HepG2 (cell line): ENCODE results near the gene OR8S1. TPM values are rescaled to one million over a fixed set of nuclear protein-coding genes. Genes with fewer than 3 reads are reported as not detected.

ENCODE experiments used
- ATAC-seq: fragments of 200-7000 bp; cut with Tn5 transposase; 3 replicates; pipeline ENCODE4 v1.9.1; 2020; ENCODE audit warnings: mild to moderate bottlenecking, moderate library complexity
- BruUV-seq: library from RNA; stranded (reverse); fragments of 400-500 nt; replicated peaks from 2 replicates; lab custom pipeline; 2021; lab: Mats Ljungman, UMichigan
- CTCF ChIA-PET: fragments of 300-600 bp; formaldehyde crosslinking; extraction: SDS; loops from one replicate; lab custom pipeline; 2021; ENCODE audit warnings: low total read pairs, inconsistent platforms, low intra/inter-chr PET ratio; lab: Yijun Ruan, JAX
- POLR2A ChIA-PET: fragments of 350-600 bp; sonication (Branson Sonifier 250); formaldehyde crosslinking; loops from one replicate; lab custom pipeline; 2020; ENCODE audit warnings: antibody characterized with exemption, inconsistent platforms; lab: Yijun Ruan, JAX
- DNase-seq: peaks from one replicate; pipeline ENCODE4 v3.0.0-alpha.2; 2015; ENCODE audit warnings: low spot score
- FAIRE-seq: peaks from 3 replicates; lab custom pipeline; 2011; peaks lifted over from hg19 to GRCh38; lab: Jason Lieb, UNC
- H2AFZ ChIP-seq: one replicate; pipeline ENCODE4 v1.6.1; 2011; ENCODE audit warnings: low read length, inconsistent platforms
- H3K27ac ChIP-seq: fragments of 300-600 bp; 3 replicates; pipeline ENCODE4 v1.8.0; 2011; ENCODE audit warnings: mixed run types, mild to moderate bottlenecking, mixed read lengths, low read length, inconsistent platforms; ENCODE audit not compliant: insufficient read depth; ENCODE audit errors: extremely low read length
- H3K27me3 ChIP-seq, 2 experiments: fragments of 200-600 bp in 1 of 2; 2 replicates in 1 of 2; 3 replicates in 1 of 2; pipeline versions ENCODE4 v1.6.0 to v1.8.0; 2011; ENCODE audit warnings: low read length in 2 of 2, mild to moderate bottlenecking in 2 of 2, moderate library complexity in 2 of 2, inconsistent platforms in 1 of 2; ENCODE audit not compliant: insufficient read depth in 2 of 2, control insufficient read depth in 1 of 2
- H3K36me3 ChIP-seq, 2 experiments: fragments of 200-600 bp in 1 of 2; replicated peaks in 1 of 2; 2 replicates in 1 of 2; 3 replicates in 1 of 2; pipeline versions ENCODE4 v1.5.1 to v1.8.0; 2011; ENCODE audit warnings: low read length in 2 of 2, inconsistent platforms in 1 of 2; ENCODE audit not compliant: insufficient read depth in 2 of 2, control insufficient read depth in 1 of 2
- H3K4me1 ChIP-seq: 2 replicates; pipeline ENCODE4 v1.5.1; 2012; ENCODE audit warnings: low read length, inconsistent platforms; ENCODE audit not compliant: insufficient read depth
- H3K4me2 ChIP-seq: 2 replicates; pipeline ENCODE4 v1.6.0; 2011; ENCODE audit warnings: low read depth, low read length, inconsistent platforms
- H3K4me3 ChIP-seq, 3 experiments: fragments of 200-600 bp in 1 of 3; sonication (generic), shearing (Covaris generic) in 1 of 3; replicated peaks in 1 of 3; 2 replicates each; pipeline ENCODE4 v1.5.1; 2011 to 2016; ENCODE audit warnings: low read length in 3 of 3, inconsistent platforms in 2 of 3, low read depth in 2 of 3, mild to moderate bottlenecking in 2 of 3, control low read depth in 1 of 3, mixed read lengths in 1 of 3; ENCODE audit not compliant: insufficient read depth in 1 of 3
- H3K79me2 ChIP-seq: one replicate; pipeline ENCODE4 v1.6.1; 2011; ENCODE audit warnings: low read length, inconsistent platforms; ENCODE audit not compliant: insufficient read depth
- H3K9ac ChIP-seq: 2 replicates; pipeline ENCODE4 v1.6.0; 2011; ENCODE audit warnings: mild to moderate bottlenecking, low read depth, low read length, inconsistent platforms; ENCODE audit not compliant: insufficient read depth
- H3K9me3 ChIP-seq: 2 replicates; pipeline ENCODE4 v1.5.1; 2012; ENCODE audit warnings: mild to moderate bottlenecking, low read length
- H4K20me1 ChIP-seq: 2 replicates; pipeline ENCODE4 v1.6.0; 2011; ENCODE audit warnings: inconsistent platforms, mild to moderate bottlenecking, low read length, moderate library complexity; ENCODE audit not compliant: insufficient read depth
- DPF2 ChIP-seq: sonication (generic); formaldehyde crosslinking; IDR thresholded peaks from 2 replicates; pipeline ENCODE4 v1.4.0; 2020; ENCODE audit warnings: mild to moderate bottlenecking, low read depth, missing genetic modification reagents, borderline replicate concordance
- FOXO1 ChIP-seq: sonication (generic); formaldehyde crosslinking; IDR thresholded peaks from 2 replicates; pipeline ENCODE4 v1.4.0; 2020; ENCODE audit warnings: missing genetic modification reagents
- GATA4 ChIP-seq: sonication (generic); IDR thresholded peaks from 2 replicates; pipeline ENCODE4 v1.6.1; 2016; ENCODE audit warnings: antibody characterized with exemption, low read depth, borderline replicate concordance
- HDAC1 ChIP-seq: sonication (generic); formaldehyde crosslinking; IDR thresholded peaks from 2 replicates; pipeline ENCODE4 v1.5.1; 2020; ENCODE audit warnings: mild to moderate bottlenecking, missing genetic modification reagents
- MLLT10 ChIP-seq: sonication (generic); formaldehyde crosslinking; IDR thresholded peaks from 2 replicates; pipeline ENCODE4 v1.4.0; 2020; ENCODE audit warnings: missing genetic modification reagents
- MXD4 ChIP-seq: IDR thresholded peaks from 2 replicates; pipeline ENCODE4 v1.6.1; 2016; ENCODE audit warnings: mild to moderate bottlenecking, missing biosample characterization, missing genetic modification reagents
- SIX1 ChIP-seq: sonication (generic); formaldehyde crosslinking; IDR thresholded peaks from 2 replicates; pipeline ENCODE4 v1.4.0; 2020; ENCODE audit warnings: missing genetic modification reagents, borderline replicate concordance
- SOX6 ChIP-seq, 2 experiments: fragments of 450-650 bp in 1 of 2; sonication (generic) in 1 of 2; formaldehyde crosslinking in 1 of 2; IDR thresholded peaks; 2 replicates each; pipeline versions ENCODE4 v1.4.0 to v1.6.1; 2017 to 2020; ENCODE audit warnings: antibody characterized with exemption in 1 of 2, mild to moderate bottlenecking in 1 of 2, missing genetic modification reagents in 1 of 2
- TFE3 ChIP-seq: IDR thresholded peaks from 2 replicates; pipeline ENCODE4 v1.6.1; 2016
- YY1 ChIP-seq: IDR thresholded peaks from 2 replicates; pipeline ENCODE4 v1.6.1; 2011; ENCODE audit warnings: low read length, low read depth, moderate library complexity, mild to moderate bottlenecking; ENCODE audit not compliant: insufficient read depth, insufficient replicate concordance
- ZNF468 ChIP-seq: sonication (generic); formaldehyde crosslinking; IDR thresholded peaks from 2 replicates; pipeline ENCODE4 v1.8.0; 2022; ENCODE audit warnings: mild to moderate bottlenecking, moderate library complexity, missing genetic modification reagents
- ZSCAN30 ChIP-seq: sonication (generic); formaldehyde crosslinking; IDR thresholded peaks from 2 replicates; pipeline ENCODE4 v1.5.0; 2020; ENCODE audit warnings: mild to moderate bottlenecking, missing genetic modification reagents
- WGBS: methylation state at CpG from one replicate; pipeline ENCODE4 v1.1.6; 2017; ENCODE audit warnings: low lambda C conversion rate; 5-methylcytosine and 5-hydroxymethylcytosine counted together
- in situ Hi-C: cut with HindIII; loops from 2 replicates; pipeline ENCODE4 v1.10.0; 2017; ENCODE audit warnings: low pct_unique_long_range_greater_than_20kb; ENCODE audit not compliant: extremely low pct_ligation_motif_present
- intact Hi-C: fragments of 100-400 bp; cut with micrococcal nuclease; formaldehyde crosslinking; loops from one replicate; pipeline ENCODE4 v1.10.0; 2022; ENCODE audit not compliant: unreplicated experiment
- polyA plus RNA-seq, 8 experiments: library from polyadenylated mRNA; depleted of rRNA in 3 of 8; stranded (reverse) in 7 of 8; unstranded in 1 of 8; fragments of >200 nt; fragmentation: Illumina TruSeq in 4 of 8; extraction: Trizol in 4 of 8; gene quantifications; 2 replicates each; pipeline versions ENCODE4 v1.2.1 to v1.2.3, GENCODE V29; 2011 to 2016; ENCODE audit warnings: low read depth in 4 of 8, missing spikeins in 1 of 8, mixed read lengths in 1 of 8; ENCODE audit not compliant: insufficient read depth in 1 of 8
- total RNA-seq, 5 experiments: library from RNA; depleted of rRNA; stranded (reverse); fragments of >200 nt; fragmentation: Illumina TruSeq; extraction: Trizol; gene quantifications; 2 replicates each; pipeline ENCODE4 v1.2.3, GENCODE V29; 2016; ENCODE audit warnings: low read depth in 1 of 5
- TF ChIP-seq, protein P1 (sequence below): IDR thresholded peaks from 2 replicates; pipeline ENCODE4 v1.6.1; 2016; ENCODE audit warnings: low read depth

OR8S1 gene
- total and polyA plus RNA-seq, 2 of the 13 experiments (the other 11 are each of a cell fraction or from before 2014, with no cell fraction given), result not detected

DNA sequence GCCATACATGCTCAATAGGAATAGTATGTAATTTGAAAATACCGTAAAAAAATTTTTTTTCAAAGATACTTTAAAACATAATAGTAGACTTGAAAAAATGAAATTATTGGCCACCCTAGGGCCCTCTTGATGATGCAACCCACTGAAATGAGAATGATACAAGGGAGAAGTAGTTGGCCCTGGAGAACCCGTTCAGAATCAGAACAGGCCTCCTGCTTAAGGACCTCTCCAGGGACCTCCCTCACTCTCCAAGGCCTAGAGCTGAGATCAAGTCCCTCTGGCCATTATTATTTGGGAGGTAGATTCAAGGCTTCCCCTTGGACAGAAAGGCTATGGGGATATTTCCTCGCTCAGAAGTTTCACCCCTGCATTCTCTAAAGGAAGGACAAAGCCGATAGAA is 32.5 kb downstream of the OR8S1 start:
- H3K4me1 ChIP-seq, result no peaks in the 10 kb centered on the region
- in situ Hi-C loops, result no loop called here
- no peak overlapping the region for H3K27ac ChIP-seq
- no peak overlapping the region for H3K9ac ChIP-seq
- no peaks in the 10 kb centered on the region for H3K36me3 ChIP-seq
- BruUV-seq, result no TSS peak
- no peak overlapping the region for H3K4me2 ChIP-seq
- H3K27me3 ChIP-seq, result peaks cover 0 to 22% of the 10 kb centered on the region in 2 experiments; a peak in 3 of 5 replicates
- intact Hi-C loops, result no loop called here
- DNase-seq, result no peak
- H4K20me1 ChIP-seq, result no peaks in the 10 kb centered on the region
- no peak for FAIRE-seq
- ChIA-PET POLR2A (no interaction called here), CTCF (no interaction called here)
- no peaks in the 10 kb centered on the region for H3K9me3 ChIP-seq
- WGBS, result 12% methylated on average over 4 of the region's 4 CpGs
- ATAC-seq, result no peak
- H2AFZ ChIP-seq, result no peak overlapping the region
- H3K4me3 ChIP-seq, result no peak overlapping the region
- no peaks in the 10 kb centered on the region for H3K79me2 ChIP-seq
- no peak for TF ChIP-seq SOX6 (IDR thresholded peaks at IDR 0.05)
- no peak for TF ChIP-seq SOX6 (CRISPR knock-in tag; IDR thresholded peaks at IDR 0.05)
- no peak for TF ChIP-seq FOXO1 (CRISPR knock-in tag)
- TF ChIP-seq, protein P1, sequence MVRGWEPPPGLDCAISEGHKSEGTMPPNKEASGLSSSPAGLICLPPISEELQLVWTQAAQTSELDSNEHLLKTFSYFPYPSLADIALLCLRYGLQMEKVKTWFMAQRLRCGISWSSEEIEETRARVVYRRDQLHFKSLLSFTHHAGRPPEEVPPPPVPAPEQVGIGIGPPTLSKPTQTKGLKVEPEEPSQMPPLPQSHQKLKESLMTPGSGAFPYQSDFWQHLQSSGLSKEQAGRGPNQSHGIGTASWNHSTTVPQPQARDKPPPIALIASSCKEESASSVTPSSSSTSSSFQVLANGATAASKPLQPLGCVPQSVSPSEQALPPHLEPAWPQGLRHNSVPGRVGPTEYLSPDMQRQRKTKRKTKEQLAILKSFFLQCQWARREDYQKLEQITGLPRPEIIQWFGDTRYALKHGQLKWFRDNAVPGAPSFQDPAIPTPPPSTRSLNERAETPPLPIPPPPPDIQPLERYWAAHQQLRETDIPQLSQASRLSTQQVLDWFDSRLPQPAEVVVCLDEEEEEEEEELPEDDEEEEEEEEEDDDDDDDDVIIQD, result no peak
- no peak for TF ChIP-seq MLLT10 (CRISPR knock-in tag)
- TF ChIP-seq TFE3 (CRISPR knock-in tag), result no peak
- no peak for TF ChIP-seq YY1
- TF ChIP-seq GATA4, result no peak
- TF ChIP-seq HDAC1 (CRISPR knock-in tag), result no peak
- TF ChIP-seq ZNF468 (CRISPR knock-in tag), result no peak
- no peak for TF ChIP-seq ZSCAN30
- TF ChIP-seq SIX1 (CRISPR knock-in tag), result no peak
- no peak for TF ChIP-seq MXD4 (CRISPR knock-in tag)
- no peak for TF ChIP-seq DPF2
